Measurements from ENCODE around the gene SYNE3.

GRCh38 chr14:95555053-95555452 lies 38.6 kb upstream of the SYNE3 start:
- TF ChIP-seq CREB1 (IDR thresholded peaks at IDR 0.05) (no peak), POLR2A (IDR thresholded peaks at IDR 0.05; ENCODE audit: control extremely low read depth in 1 of 2, low read depth in 2 of 2, low read length in 2 of 2) (no peak), RXRA (IDR thresholded peaks at IDR 0.05; ENCODE audit: insufficient read depth, low read depth, low read length) (no peak), CTCF (IDR thresholded peaks at IDR 0.05; ENCODE audit: control extremely low read depth in 1 of 3, insufficient read depth in 1 of 3, low read depth in 1 of 3, low read length in 3 of 3) (no peak), TAF7 (optimal IDR thresholded peaks at IDR 0.05; ENCODE audit: borderline replicate concordance, low read depth, low read length) (no peak), EP300 (IDR thresholded peaks at IDR 0.05; ENCODE audit: borderline replicate concordance in 1 of 2, low read depth in 2 of 2, low read length in 2 of 2) (no peak), SRF (IDR thresholded peaks at IDR 0.05; ENCODE audit: low read depth, low read length) (no peak), CEBPB (IDR thresholded peaks at IDR 0.05; ENCODE audit: low read depth, low read length) (no peak), TAF1 (IDR thresholded peaks at IDR 0.05; ENCODE audit: low read depth, low read length) (no peak), EZH2 (IDR thresholded peaks at IDR 0.05; ENCODE audit: low read depth, low read length, severe bottlenecking) (no peak), JUND (IDR thresholded peaks at IDR 0.05; ENCODE audit: low read length) (no peak)

All from H1 (cell line).